Thyroid gland (tissue), 4 donors: Measurements from ENCODE around the gene SLCO2B1. TPM values are rescaled to one million over a fixed set of nuclear protein-coding genes. Genes with fewer than 3 reads are reported as not detected.

Experiments used
- DNase-seq, 2 donors: peaks; one replicate each; pipeline ENCODE4 v3.0.0-alpha.2; 2019
- H3K27ac ChIP-seq, 3 donors: fragments of 200-600 bp; sonication (generic); 1 replicate in 2 of 3; 2 replicates in 1 of 3; pipeline ENCODE4 v1.5.1; 2016 to 2019; ENCODE audit warnings: mild to moderate bottlenecking in 1 of 3, moderate library complexity in 1 of 3
- H3K27me3 ChIP-seq: fragments of 200-600 bp; sonication (generic); one replicate; pipeline ENCODE4 v1.5.1; 2019
- H3K36me3 ChIP-seq, 2 donors: fragments of 200-600 bp; sonication (generic); one replicate each; pipeline ENCODE4 v1.5.1; 2016 to 2019
- H3K4me1 ChIP-seq, 2 donors: fragments of 200-600 bp; sonication (generic); one replicate each; pipeline ENCODE4 v1.5.1; 2017 to 2019
- H3K4me3 ChIP-seq, 3 donors: fragments of 200-600 bp; sonication (generic); replicated peaks in 1 of 3; 1 replicate in 2 of 3; 2 replicates in 1 of 3; pipeline ENCODE4 v1.5.1; 2016; ENCODE audit warnings: mild to moderate bottlenecking in 1 of 3
- H3K9me3 ChIP-seq: fragments of 200-600 bp; sonication (generic); one replicate; pipeline ENCODE4 v1.5.1; 2017
- POLR2A ChIP-seq, 2 donors: fragments of 450-650 bp; IDR thresholded peaks; one replicate each; pipeline ENCODE4 v1.6.1; 2017; ENCODE audit warnings: antibody characterized with exemption in 2 of 2, mild to moderate bottlenecking in 2 of 2, moderate library complexity in 1 of 2
- WGBS, 2 donors: methylation state at CpG; one replicate each; pipeline ENCODE4 v1.1.5; 2017; 5-methylcytosine and 5-hydroxymethylcytosine counted together
- intact Hi-C: fragments of 100-400 bp; cut with DNase I; formaldehyde crosslinking; loops from one replicate; pipeline ENCODE4 v1.15.1; 2023
- total RNA-seq, 4 donors: library from RNA; depleted of rRNA; stranded (reverse); fragments of >200 nt; gene quantifications; one replicate each; pipeline ENCODE4 v1.2.3, GENCODE V29; 2016
- TF ChIP-seq, protein P1 (sequence below), 6 experiments: fragments of 200-600 bp in 3 of 6; fragments of 450-650 bp in 3 of 6; sonication (generic) in 3 of 6; IDR thresholded peaks; one replicate each; pipeline ENCODE4 v1.5.1; 2016 to 2019; ENCODE audit warnings: antibody characterized with exemption in 6 of 6, mild to moderate bottlenecking in 2 of 6, inconsistent platforms in 1 of 6, moderate library complexity in 1 of 6

SLCO2B1 gene
- total RNA-seq, 4 donors from 2014 or later, result 22.0 to 244 (median 56.9) TPM

DNA sequence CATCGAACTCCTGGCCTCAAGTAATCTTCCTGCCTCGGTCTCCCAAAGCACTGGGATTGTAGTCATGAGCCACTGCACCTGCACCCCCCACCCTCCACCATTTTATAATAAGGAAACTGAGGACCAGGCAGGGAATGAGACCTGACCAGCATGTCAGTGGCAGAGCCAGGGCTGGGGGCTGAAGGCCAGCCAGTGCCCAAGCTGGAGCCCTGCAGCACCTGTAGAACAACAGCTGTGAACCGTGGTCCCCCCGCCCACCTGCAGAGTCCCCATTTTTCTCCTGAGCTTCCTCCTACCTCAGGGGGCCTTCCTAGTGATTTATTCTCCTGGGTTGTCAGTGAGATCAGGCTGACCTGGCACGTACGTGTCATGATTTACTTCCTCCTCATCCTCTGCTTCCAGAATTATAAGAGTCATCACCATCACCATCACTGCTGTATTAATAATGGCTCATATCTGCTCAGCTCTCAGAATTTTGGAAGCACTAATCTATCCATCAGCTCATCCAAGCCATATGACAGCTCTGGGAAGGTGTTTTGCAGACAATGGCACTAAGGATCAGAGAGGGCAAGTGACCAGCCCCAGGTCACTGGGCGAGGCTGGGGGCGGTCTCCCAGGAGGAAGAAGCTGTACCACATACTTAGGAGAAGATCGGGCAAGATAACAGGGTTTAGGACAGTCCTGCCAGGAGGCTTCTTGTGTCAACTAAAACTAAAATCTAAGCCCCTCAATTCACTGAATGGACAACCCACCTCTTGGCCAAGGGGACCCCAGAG is 5.5 kb upstream of the SLCO2B1 start:
- Histone ChIP-seq H3K4me1 (peaks cover 0 to 12% of the 10 kb centered on the region in 2 donors), H3K27ac (no peak overlapping the region), H3K9me3 (no peaks in the 10 kb centered on the region), H3K4me3 (no peak overlapping the region), H3K36me3 (no peaks in the 10 kb centered on the region), H3K27me3 (no peaks in the 10 kb centered on the region)
- no peak for TF ChIP-seq POLR2A (IDR thresholded peaks at IDR 0.05)
- TF ChIP-seq, protein P1, sequence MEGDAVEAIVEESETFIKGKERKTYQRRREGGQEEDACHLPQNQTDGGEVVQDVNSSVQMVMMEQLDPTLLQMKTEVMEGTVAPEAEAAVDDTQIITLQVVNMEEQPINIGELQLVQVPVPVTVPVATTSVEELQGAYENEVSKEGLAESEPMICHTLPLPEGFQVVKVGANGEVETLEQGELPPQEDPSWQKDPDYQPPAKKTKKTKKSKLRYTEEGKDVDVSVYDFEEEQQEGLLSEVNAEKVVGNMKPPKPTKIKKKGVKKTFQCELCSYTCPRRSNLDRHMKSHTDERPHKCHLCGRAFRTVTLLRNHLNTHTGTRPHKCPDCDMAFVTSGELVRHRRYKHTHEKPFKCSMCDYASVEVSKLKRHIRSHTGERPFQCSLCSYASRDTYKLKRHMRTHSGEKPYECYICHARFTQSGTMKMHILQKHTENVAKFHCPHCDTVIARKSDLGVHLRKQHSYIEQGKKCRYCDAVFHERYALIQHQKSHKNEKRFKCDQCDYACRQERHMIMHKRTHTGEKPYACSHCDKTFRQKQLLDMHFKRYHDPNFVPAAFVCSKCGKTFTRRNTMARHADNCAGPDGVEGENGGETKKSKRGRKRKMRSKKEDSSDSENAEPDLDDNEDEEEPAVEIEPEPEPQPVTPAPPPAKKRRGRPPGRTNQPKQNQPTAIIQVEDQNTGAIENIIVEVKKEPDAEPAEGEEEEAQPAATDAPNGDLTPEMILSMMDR (IDR thresholded peaks at IDR 0.05), result no peak
- DNase-seq, result no peak
- intact Hi-C loops, result loop anchor here (2.0 to 10.0 kb wide), 2 partner anchors 59 to 211 kb away; no protein-coding TSS in a partner anchor
- WGBS, 2 donors, result 79 to 87% methylated on average over 9 of the region's 9 CpGs

DNA sequence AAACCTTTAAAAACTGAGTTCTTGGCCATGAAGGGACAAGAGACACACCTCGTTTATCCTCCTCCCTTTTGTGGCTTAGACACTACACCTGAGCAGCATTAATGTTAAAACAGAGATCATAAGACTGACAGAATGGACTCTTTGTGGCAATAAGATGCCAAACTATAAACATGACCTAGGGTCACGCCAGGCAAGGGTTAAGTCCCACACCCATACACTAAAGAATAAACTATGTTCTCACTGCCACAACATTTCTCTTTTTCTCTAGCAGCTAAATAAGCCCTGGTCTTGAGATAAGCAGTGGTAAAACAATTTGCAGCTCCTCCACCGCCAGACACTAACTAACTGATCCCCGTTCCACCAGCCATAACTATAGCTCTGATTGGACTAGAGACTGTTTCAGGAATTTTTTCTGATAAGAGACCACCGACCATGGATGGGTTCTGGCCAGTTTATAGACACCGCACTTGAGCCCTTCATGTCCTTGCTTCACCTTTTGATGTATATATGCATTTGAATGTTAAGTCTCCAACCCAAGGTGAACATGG is 4.9 kb upstream of the SLCO2B1 start:
- Histone ChIP-seq H3K9me3 (no peaks in the 10 kb centered on the region), H3K27me3 (no peaks in the 10 kb centered on the region), H3K4me1 (peaks cover 0 to 12% of the 10 kb centered on the region in 2 donors), H3K36me3 (no peaks in the 10 kb centered on the region), H3K27ac (no peak overlapping the region), H3K4me3 (no peak overlapping the region)
- no peak for DNase-seq
- 58 to 60% methylated on average over 6 of the region's 6 CpGs for WGBS, 2 donors
- TF ChIP-seq, protein P1 (IDR thresholded peaks at IDR 0.05), result no peak
- no peak for TF ChIP-seq POLR2A (IDR thresholded peaks at IDR 0.05)
- intact Hi-C loops, result loop anchor here (2.0 to 10.0 kb wide), 2 partner anchors 59 to 211 kb away; no protein-coding TSS in a partner anchor

DNA sequence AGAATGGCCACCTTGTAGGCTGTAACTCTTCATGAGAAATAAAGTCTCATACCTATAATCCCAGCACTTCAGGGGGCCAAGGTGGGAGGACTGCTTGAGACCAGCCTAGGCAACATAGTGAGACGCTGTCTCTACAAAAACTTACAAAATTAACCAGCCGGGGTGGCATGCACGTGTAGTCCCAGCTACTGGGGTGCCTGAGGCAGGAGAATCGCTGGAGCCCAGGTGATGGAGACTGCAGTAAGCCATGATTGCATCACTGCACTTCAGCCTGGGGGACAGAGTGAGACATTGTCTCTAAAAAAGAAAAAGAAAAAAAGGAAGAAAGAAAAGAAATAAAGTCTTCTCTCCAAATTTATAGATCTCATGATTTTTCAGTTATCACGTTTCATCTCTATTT is 4.2 kb upstream of the SLCO2B1 start:
- Histone ChIP-seq H3K27me3 (no peaks in the 10 kb centered on the region), H3K4me3 (no peak overlapping the region), H3K4me1 (peaks cover 0 to 12% of the 10 kb centered on the region in 2 donors), H3K27ac (no peak overlapping the region), H3K36me3 (no peaks in the 10 kb centered on the region), H3K9me3 (no peaks in the 10 kb centered on the region)
- TF ChIP-seq POLR2A (IDR thresholded peaks at IDR 0.05), result no peak
- TF ChIP-seq, protein P1 (IDR thresholded peaks at IDR 0.05), result no peak
- 75 to 81% methylated on average over 5 of the region's 5 CpGs for WGBS, 2 donors
- intact Hi-C loops, result loop anchor here (10.0 kb wide), 1 partner anchor 212 kb away; no protein-coding TSS in a partner anchor
- no peak for DNase-seq

DNA sequence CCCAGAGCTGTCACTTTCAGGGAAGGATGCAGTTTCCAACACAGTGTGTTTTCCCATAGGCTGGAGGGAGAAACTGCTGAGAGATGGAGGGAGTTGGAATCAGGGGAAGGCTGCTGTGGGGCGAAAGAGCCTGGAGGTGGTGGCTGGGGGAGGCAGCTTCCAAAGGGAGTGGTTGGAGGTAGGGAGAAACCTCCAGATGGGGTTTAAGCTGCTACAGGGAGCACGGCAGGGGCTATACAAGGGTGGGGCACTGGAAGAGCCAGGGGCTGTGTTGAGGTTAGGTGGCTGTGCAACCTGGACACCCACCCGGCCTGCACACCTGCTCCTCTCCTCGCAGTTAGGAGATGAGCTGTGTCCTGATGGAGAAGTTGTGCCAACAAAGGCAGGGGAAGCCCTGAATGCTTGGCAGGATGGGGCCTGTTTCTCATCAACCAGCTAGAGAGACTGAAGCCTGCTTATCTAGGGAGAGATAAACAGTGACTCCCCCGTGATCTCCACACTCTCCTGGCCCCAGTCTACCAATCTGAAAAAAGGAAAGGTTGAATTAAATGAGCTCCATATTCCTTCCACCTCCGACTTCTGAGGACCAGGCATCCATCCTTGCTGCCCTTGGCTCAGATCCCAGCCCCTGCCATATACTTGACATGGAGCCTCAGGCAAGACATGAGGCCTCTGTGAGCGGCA is 3.6 kb upstream of the SLCO2B1 start:
- H3K27ac ChIP-seq, result peak overlapping the region in 1 of 3 donors; percentile 17
- no peak overlapping the region for H3K4me3 ChIP-seq
- H3K4me1 ChIP-seq, result peaks cover 0 to 12% of the 10 kb centered on the region in 2 donors
- no peak for DNase-seq
- H3K36me3 ChIP-seq, result no peaks in the 10 kb centered on the region
- H3K27me3 ChIP-seq, result no peaks in the 10 kb centered on the region
- intact Hi-C loops, result loop anchor here (10.0 kb wide), 1 partner anchor 213 kb away; no protein-coding TSS in a partner anchor
- WGBS, 2 donors, result 74% methylated on average over 7 of the region's 7 CpGs
- TF ChIP-seq, protein P1 (IDR thresholded peaks at IDR 0.05), result no peak
- no peak for TF ChIP-seq POLR2A (IDR thresholded peaks at IDR 0.05)
- H3K9me3 ChIP-seq, result no peaks in the 10 kb centered on the region
